Naive thymus-derived CD4-positive, alpha-beta T cell (primary cell): ENCODE results near the gene TRIM43B. TPM values are rescaled to one million over a fixed set of nuclear protein-coding genes. Genes with fewer than 3 reads are reported as not detected.
"Not testable (repeated sequence)": the region's sequence is repeated elsewhere in the genome, so short reads cannot be mapped to it uniquely, and the experiment has no call there.

ENCODE experiments used
- ATAC-seq: fragments of 150-1000 bp; cut with Tn5 transposase; 2 replicates; pipeline ENCODE4 v1.10.0; 2021; ENCODE audit warnings: mild to moderate bottlenecking, moderate library complexity
- CTCF ChIA-PET: fragments of 350-600 bp; sonication (Branson Sonifier 250); formaldehyde crosslinking; loops from one replicate; lab custom pipeline; 2021; ENCODE audit warnings: antibody characterized with exemption; lab: Charles Lee
- POLR2A ChIA-PET: fragments of 350-600 bp; sonication (Branson Sonifier 250); formaldehyde crosslinking; loops from one replicate; lab custom pipeline; 2021; ENCODE audit warnings: antibody characterized with exemption, inconsistent platforms; lab: Charles Lee
- DNase-seq, 9 donors: peaks; one replicate each; pipeline versions ENCODE4 v3.0.0 to v3.0.0-alpha.2; 2020 to 2022; ENCODE audit warnings: mixed read lengths in 1 of 9
- H3K27ac ChIP-seq: one replicate; pipeline ENCODE4 v1.7.0; 2013; ENCODE audit warnings: mild to moderate bottlenecking, low read depth, low read length, moderate library complexity
- H3K27me3 ChIP-seq, 2 donors: one replicate each; pipeline ENCODE4 v1.7.0; 2013; ENCODE audit warnings: low read length in 2 of 2, mild to moderate bottlenecking in 2 of 2, moderate library complexity in 2 of 2; ENCODE audit not compliant: control insufficient read depth in 2 of 2, insufficient read depth in 2 of 2
- H3K36me3 ChIP-seq, 3 experiments: 1 replicate in 2 of 3; 2 replicates in 1 of 3; pipeline ENCODE4 v1.7.0; 2013; ENCODE audit warnings: low read length in 3 of 3, mild to moderate bottlenecking in 3 of 3, moderate library complexity in 1 of 3; ENCODE audit not compliant: insufficient read depth in 3 of 3, control insufficient read depth in 2 of 3
- H3K4me1 ChIP-seq, 2 donors: one replicate each; pipeline ENCODE4 v1.7.0; 2013; ENCODE audit warnings: low read length in 2 of 2, mild to moderate bottlenecking in 2 of 2, moderate library complexity in 1 of 2; ENCODE audit not compliant: control insufficient read depth in 2 of 2, insufficient read depth in 2 of 2
- H3K4me3 ChIP-seq: 2 replicates; pipeline ENCODE4 v1.7.0; 2013; ENCODE audit warnings: mild to moderate bottlenecking, low read length
- H3K9me3 ChIP-seq, 3 experiments: 1 replicate in 2 of 3; 2 replicates in 1 of 3; pipeline ENCODE4 v1.7.0; 2013; ENCODE audit warnings: low read length in 3 of 3; ENCODE audit not compliant: control insufficient read depth in 2 of 3
- H3K27ac Mint-ChIP-seq, 9 donors: one replicate each; pipeline ENCODE4 v1.8.0; 2020 to 2022; ENCODE audit warnings: mixed read lengths in 9 of 9, mild to moderate bottlenecking in 8 of 9, moderate library complexity in 5 of 9, inconsistent platforms in 2 of 9
- H3K27me3 Mint-ChIP-seq, 5 donors: one replicate each; pipeline ENCODE4 v1.8.0; 2021 to 2022; ENCODE audit warnings: mixed read lengths in 5 of 5, mild to moderate bottlenecking in 1 of 5
- H3K36me3 Mint-ChIP-seq, 5 donors: one replicate each; pipeline ENCODE4 v1.8.0; 2020 to 2022; ENCODE audit warnings: mixed read lengths in 5 of 5, mild to moderate bottlenecking in 3 of 5, inconsistent platforms in 1 of 5
- H3K4me1 Mint-ChIP-seq, 7 donors: one replicate each; pipeline ENCODE4 v1.8.0; 2020 to 2022; ENCODE audit warnings: mixed read lengths in 7 of 7, mild to moderate bottlenecking in 3 of 7, inconsistent platforms in 1 of 7
- H3K4me3 Mint-ChIP-seq, 10 donors: one replicate each; pipeline ENCODE4 v1.8.0; 2020 to 2022; ENCODE audit warnings: mild to moderate bottlenecking in 10 of 10, mixed read lengths in 10 of 10, moderate library complexity in 6 of 10, inconsistent platforms in 2 of 10
- H3K9me3 Mint-ChIP-seq, 11 donors: one replicate each; pipeline ENCODE4 v1.8.0; 2020 to 2022; ENCODE audit warnings: mixed read lengths in 11 of 11, mild to moderate bottlenecking in 4 of 11, inconsistent platforms in 1 of 11, moderate library complexity in 1 of 11
- intact Hi-C, 2 donors: fragments of 100-400 bp; cut with micrococcal nuclease; formaldehyde crosslinking; loops; one replicate each; pipeline ENCODE4 v1.15.1; 2023
- polyA plus RNA-seq, 2 donors: library from polyadenylated mRNA; unstranded; fragments of 300-500 nt; fragmentation: Illumina TruSeq; gene quantifications; one replicate each; pipeline ENCODE4 v1.2.3, GENCODE V29; 2021
- total RNA-seq, 6 experiments: library from RNA in 5 of 6; stranded (reverse) in 5 of 6; gene quantifications; 1 replicate in 5 of 6; 2 replicates in 1 of 6; pipeline ENCODE4 v1.2.3 and lab custom pipeline; 2021 to 2026

The TRIM43B gene
- total and polyA plus RNA-seq, 7 experiments from 2014 or later = not detected

DNA sequence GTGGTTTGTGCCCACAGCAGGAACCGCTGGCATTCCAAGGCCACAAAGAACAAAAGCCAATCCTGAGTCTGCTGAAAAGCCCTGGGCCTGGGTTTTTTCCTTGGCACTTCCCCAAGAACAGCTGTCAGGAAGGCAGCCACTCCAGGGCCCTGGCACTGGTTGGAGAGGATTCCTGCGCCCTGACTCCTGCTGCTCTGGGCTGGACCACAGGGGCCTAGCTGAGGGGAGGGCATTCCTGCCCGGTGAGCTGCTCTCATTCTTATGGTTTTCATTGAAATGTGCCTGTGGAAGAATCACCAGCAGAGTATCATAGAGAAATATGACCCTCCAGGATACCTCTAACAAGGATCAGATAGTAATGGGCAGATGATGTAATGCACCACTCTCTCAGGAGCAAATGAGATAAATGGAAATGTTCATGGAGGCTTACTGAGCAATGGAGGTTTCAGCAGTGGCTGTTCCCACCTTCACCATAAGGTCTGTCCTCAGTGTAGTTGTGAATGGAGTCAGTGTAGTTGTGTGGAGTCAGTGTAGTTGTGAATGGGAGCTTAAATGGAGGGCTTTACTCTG lies 50.0 kb downstream of the TRIM43B start:
- H3K4me3 ChIP-seq, H3K4me1 ChIP-seq, ATAC-seq, H3K4me1 Mint-ChIP-seq, H3K36me3 Mint-ChIP-seq, H3K9me3 Mint-ChIP-seq, H3K9me3 ChIP-seq, DNase-seq, POLR2A ChIA-PET, H3K4me3 Mint-ChIP-seq, H3K36me3 ChIP-seq, intact Hi-C loops, H3K27ac ChIP-seq, H3K27me3 ChIP-seq, CTCF ChIA-PET, H3K27ac Mint-ChIP-seq: not testable (repeated sequence)
- H3K27me3 Mint-ChIP-seq = peaks cover 0 to 11% (median 0%) of the 10 kb centered on the region in 5 donors

DNA sequence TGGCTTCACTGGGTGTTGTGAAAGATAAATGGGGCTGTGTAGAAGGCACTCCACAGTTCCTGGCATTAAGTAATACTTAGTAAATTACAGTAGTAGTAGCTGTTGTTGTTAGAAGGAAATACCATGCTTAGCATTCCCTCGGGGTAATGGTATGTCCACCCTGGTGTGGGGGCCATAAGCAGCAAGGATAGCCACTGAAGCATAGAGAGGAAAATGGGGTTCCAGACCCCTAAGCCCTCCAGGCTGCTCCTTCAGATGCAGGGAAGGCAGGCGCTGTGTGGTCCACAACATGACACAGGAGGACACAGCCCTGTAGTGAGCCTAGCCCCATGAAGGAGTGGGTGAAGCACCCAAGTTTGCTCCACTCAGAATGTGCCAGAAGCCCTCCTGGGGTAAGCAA lies 50.6 kb downstream of the TRIM43B start:
- H3K36me3 ChIP-seq, intact Hi-C loops, H3K4me3 ChIP-seq, H3K4me3 Mint-ChIP-seq, H3K27ac ChIP-seq, DNase-seq, H3K27me3 ChIP-seq, POLR2A ChIA-PET, H3K4me1 Mint-ChIP-seq, H3K9me3 ChIP-seq, H3K4me1 ChIP-seq, CTCF ChIA-PET, H3K9me3 Mint-ChIP-seq, ATAC-seq, H3K36me3 Mint-ChIP-seq, H3K27ac Mint-ChIP-seq: not testable (repeated sequence)
- H3K27me3 Mint-ChIP-seq = peaks cover 0 to 11% (median 0%) of the 10 kb centered on the region in 5 donors

DNA sequence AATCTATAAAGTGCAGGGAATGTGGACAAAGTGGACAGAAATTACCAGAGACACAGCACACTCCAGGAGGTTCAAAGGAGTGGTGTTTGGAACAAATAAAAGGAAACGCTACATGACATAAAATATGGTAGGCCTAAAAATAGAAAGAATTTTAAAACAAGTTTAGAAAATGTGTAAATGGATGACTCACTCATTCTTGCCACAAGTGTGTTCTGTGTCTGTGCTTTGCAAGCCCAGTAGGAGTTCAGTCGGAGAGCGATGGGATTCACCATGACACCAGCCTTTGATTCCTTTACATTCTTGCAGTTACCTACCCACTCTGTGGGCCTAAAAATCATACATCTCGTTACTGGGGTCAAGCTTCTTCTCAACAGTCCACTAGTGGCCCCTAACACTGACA lies 51.2 kb downstream of the TRIM43B start:
- intact Hi-C loops, H3K4me1 ChIP-seq, DNase-seq, H3K27me3 ChIP-seq, H3K27ac Mint-ChIP-seq, H3K27ac ChIP-seq, H3K4me3 ChIP-seq, H3K4me3 Mint-ChIP-seq, CTCF ChIA-PET, H3K9me3 ChIP-seq, ATAC-seq, H3K36me3 Mint-ChIP-seq, POLR2A ChIA-PET, H3K36me3 ChIP-seq, H3K9me3 Mint-ChIP-seq, H3K4me1 Mint-ChIP-seq: not testable (repeated sequence)
- H3K27me3 Mint-ChIP-seq = peaks cover 0 to 11% (median 0%) of the 10 kb centered on the region in 5 donors

DNA sequence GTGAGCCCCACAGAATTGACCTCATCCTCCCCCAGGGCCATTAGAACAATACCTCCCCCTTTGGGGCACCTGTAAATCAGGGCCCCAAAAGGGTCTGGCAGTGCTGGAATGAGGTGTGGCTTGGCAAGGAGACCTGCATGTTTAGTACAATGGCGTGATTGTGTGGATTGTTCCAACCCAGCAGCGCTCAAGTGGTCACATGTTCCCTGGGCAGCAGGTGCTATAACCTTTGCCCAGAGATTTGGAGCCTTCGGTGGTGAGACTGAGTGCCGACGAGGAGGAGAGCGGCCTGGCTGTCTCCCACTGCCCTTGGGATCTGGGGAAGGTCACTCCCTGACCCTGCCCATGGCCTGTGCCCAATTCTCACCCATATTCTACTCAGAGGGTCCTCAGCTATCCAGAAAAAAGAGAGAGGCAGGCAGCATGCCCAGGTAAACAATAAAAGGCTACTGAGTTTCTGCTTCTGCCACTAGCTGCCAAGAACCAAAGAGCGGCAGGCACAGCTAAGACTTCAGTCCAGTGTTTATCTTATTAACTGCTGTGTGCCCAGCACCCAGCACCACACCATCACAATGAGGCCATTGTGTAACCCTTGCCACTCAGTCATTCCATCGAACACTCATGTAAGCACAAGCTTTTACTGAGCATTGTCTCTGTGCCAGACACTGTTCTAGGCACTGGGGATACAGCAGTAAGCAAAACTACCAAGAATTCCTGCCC lies 54.6 kb downstream of the TRIM43B start:
- CTCF ChIA-PET, H3K27ac Mint-ChIP-seq: not testable (repeated sequence)

DNA sequence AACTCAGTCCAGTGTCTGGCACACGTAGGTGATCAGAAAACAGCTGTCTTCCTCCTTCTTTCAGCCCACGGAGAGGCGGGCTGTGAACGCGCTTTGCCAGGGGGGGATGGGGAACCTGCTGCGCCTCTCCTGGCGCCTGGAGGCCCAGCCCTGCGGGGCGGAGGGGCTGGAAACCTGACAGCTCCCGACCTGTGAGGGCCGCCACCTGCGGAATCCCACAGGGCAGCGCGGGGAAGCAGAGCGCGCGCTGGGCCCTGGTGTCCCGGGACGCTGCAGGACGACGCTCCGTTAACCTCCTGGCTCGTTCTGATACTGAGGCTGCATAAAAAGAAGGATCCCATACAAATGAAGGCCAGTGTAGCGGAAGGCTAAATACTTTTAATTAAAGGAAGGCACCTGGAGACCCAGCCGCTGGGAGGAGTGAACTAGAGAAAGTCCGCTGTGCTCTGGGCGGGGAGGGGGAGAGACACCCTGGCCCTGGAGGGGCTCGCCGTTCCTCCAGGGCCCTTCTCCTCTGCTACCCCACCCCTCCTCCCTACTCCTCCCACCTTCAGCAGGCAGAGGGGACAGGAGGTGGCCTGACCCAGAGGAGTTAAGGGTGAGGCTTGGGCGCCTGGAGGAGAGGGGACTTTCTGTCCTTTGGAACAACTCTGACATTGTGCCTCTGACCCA lies 57.2 kb downstream of the TRIM43B start:
- CTCF ChIA-PET, ATAC-seq, H3K36me3 Mint-ChIP-seq, H3K27ac Mint-ChIP-seq, POLR2A ChIA-PET, H3K27me3 Mint-ChIP-seq, H3K4me1 Mint-ChIP-seq, intact Hi-C loops, H3K4me3 ChIP-seq, H3K9me3 Mint-ChIP-seq, DNase-seq, H3K27me3 ChIP-seq, H3K27ac ChIP-seq, H3K36me3 ChIP-seq, H3K4me1 ChIP-seq, H3K9me3 ChIP-seq, H3K4me3 Mint-ChIP-seq: not testable (repeated sequence)

More for the DNA sequence above, 54.6 kb downstream of the TRIM43B start:
- H3K27me3 ChIP-seq, H3K9me3 ChIP-seq, H3K36me3 Mint-ChIP-seq, H3K4me1 Mint-ChIP-seq, H3K9me3 Mint-ChIP-seq, DNase-seq, POLR2A ChIA-PET, H3K27ac ChIP-seq, H3K36me3 ChIP-seq, ATAC-seq, H3K4me3 Mint-ChIP-seq, intact Hi-C loops, H3K4me3 ChIP-seq, H3K4me1 ChIP-seq: not testable (repeated sequence)
- peaks cover 0 to 11% (median 3%) of the 10 kb centered on the region in 5 donors for H3K27me3 Mint-ChIP-seq

Other genes with a start within 250 kb of the TRIM43B start
- gene PROM2, start 210.3 kb downstream of the TRIM43B start, total RNA-seq = 1 to 10 TPM in 1 of 5 experiments, under 1 TPM in 4; 0.24 to 1.2 (median 0.57) TPM
- gene PROM2, start 210.3 kb downstream of the TRIM43B start, polyA plus RNA-seq = not detected
- gene KCNIP3, start 187.4 kb downstream of the TRIM43B start, total RNA-seq = 1 to 10 TPM in 1 of 5 experiments, not detected in 4; 1.0 TPM
- gene KCNIP3, start 187.4 kb downstream of the TRIM43B start, polyA plus RNA-seq = not detected
- 10 to 100 TPM; 22.6 to 41.4 (median 33.7) TPM for gene FAHD2A, start 82.0 kb downstream of the TRIM43B start, total RNA-seq
- 10 to 100 TPM; 17.9 to 20.5 TPM for gene FAHD2A, start 82.0 kb downstream of the TRIM43B start, polyA plus RNA-seq
- not detected for gene TRIM43, start 107.2 kb upstream of the TRIM43B start, total RNA-seq
- not detected for gene TRIM43, start 107.2 kb upstream of the TRIM43B start, polyA plus RNA-seq